GM12878 (cell line): ENCODE results near the gene SIAH2. TPM values are rescaled to one million over a fixed set of nuclear protein-coding genes. Genes with fewer than 3 reads are reported as not detected.

Experiments used
- ASH2L ChIP-seq: fragments of 300-600, 200-600 bp; sonication (generic); IDR thresholded peaks from 2 replicates; pipeline ENCODE4 v1.6.1; 2017; ENCODE audit warnings: low read depth, mild to moderate bottlenecking, borderline replicate concordance
- BHLHE40 ChIP-seq, 2 experiments: fragments of 450-650 bp in 1 of 2; IDR thresholded peaks; 2 replicates each; pipeline ENCODE4 v1.6.1; 2011 to 2017; ENCODE audit warnings: low read depth in 2 of 2, borderline replicate concordance in 1 of 2, improper control_type of control experiment in 1 of 2, low read length in 1 of 2, mild to moderate bottlenecking in 1 of 2
- BRCA1 ChIP-seq: IDR thresholded peaks from 2 replicates; pipeline ENCODE4 v1.6.1; 2011; ENCODE audit warnings: low read depth, low read length, improper control_type of control experiment
- CBFB ChIP-seq: IDR thresholded peaks from 2 replicates; pipeline ENCODE4 v1.6.1; 2016; ENCODE audit warnings: antibody characterized with exemption, low read depth
- CBX5 ChIP-seq: sonication (generic); IDR thresholded peaks from 2 replicates; pipeline ENCODE4 v1.6.1; 2016; ENCODE audit warnings: low read depth, moderate library complexity, mild to moderate bottlenecking, inconsistent platforms
- EED ChIP-seq: sonication (generic); IDR thresholded peaks from 2 replicates; pipeline ENCODE4 v1.6.1; 2016; ENCODE audit warnings: antibody characterized with exemption, low read depth
- EZH2 ChIP-seq: IDR thresholded peaks from 2 replicates; pipeline ENCODE4 v1.6.1; 2012; ENCODE audit warnings: low read depth, mild to moderate bottlenecking, control low read depth, inconsistent platforms, low read length, borderline replicate concordance; ENCODE audit not compliant: control insufficient read depth
- FOXM1 ChIP-seq: IDR thresholded peaks from 2 replicates; pipeline ENCODE4 v1.6.1; 2012; ENCODE audit warnings: low read depth, mild to moderate bottlenecking, inconsistent platforms, low read length, moderate library complexity
- IKZF1 ChIP-seq: fragments of 450-650 bp; conservative IDR thresholded peaks from 2 replicates; pipeline ENCODE4 v1.6.1; 2017; ENCODE audit warnings: antibody characterized with exemption, mild to moderate bottlenecking
- JUNB ChIP-seq: IDR thresholded peaks from 2 replicates; pipeline ENCODE4 v1.6.1; 2016; ENCODE audit warnings: antibody characterized with exemption, mild to moderate bottlenecking
- KAT2A ChIP-seq: conservative IDR thresholded peaks from 2 replicates; pipeline ENCODE4 v1.6.1; 2011; ENCODE audit warnings: low read depth, low read length; ENCODE audit not compliant: control insufficient read depth
- MTA2 ChIP-seq: fragments of 450-650 bp; IDR thresholded peaks from 2 replicates; pipeline ENCODE4 v1.6.1; 2016; ENCODE audit warnings: low read depth, mild to moderate bottlenecking, moderate library complexity
- MXI1 ChIP-seq: fragments of 150-350 bp; IDR thresholded peaks from 2 replicates; pipeline ENCODE4 v1.6.1; 2011; ENCODE audit warnings: low read depth, mild to moderate bottlenecking, inconsistent platforms, low read length, improper control_type of control experiment
- MYB ChIP-seq: fragments of 150-350 bp; IDR thresholded peaks from 2 replicates; pipeline ENCODE4 v1.6.1; 2014; ENCODE audit warnings: mild to moderate bottlenecking, low read depth, low read length, borderline replicate concordance
- MYC ChIP-seq: IDR thresholded peaks from 2 replicates; pipeline ENCODE4 v1.6.1; 2011; ENCODE audit warnings: mild to moderate bottlenecking, low read length, moderate library complexity, inconsistent platforms; ENCODE audit not compliant: insufficient read depth, insufficient replicate concordance, insufficient read length, severe bottlenecking
- NR2C2 ChIP-seq: IDR thresholded peaks from 2 replicates; pipeline ENCODE4 v1.6.1; 2011; ENCODE audit warnings: borderline replicate concordance, low read depth; ENCODE audit not compliant: control insufficient read depth, insufficient read length
- PAX5 ChIP-seq: IDR thresholded peaks from 2 replicates; pipeline ENCODE4 v1.6.1; 2011; ENCODE audit warnings: low read depth, low read length, borderline replicate concordance
- POU2F2 ChIP-seq: IDR thresholded peaks from 3 replicates; pipeline ENCODE4 v1.6.1; 2011; ENCODE audit warnings: low read depth, mild to moderate bottlenecking, low read length, borderline replicate concordance
- RUNX3 ChIP-seq: IDR thresholded peaks from 2 replicates; pipeline ENCODE4 v1.6.1; 2012; ENCODE audit warnings: low read length, inconsistent platforms
- TBL1XR1 ChIP-seq: IDR thresholded peaks from 2 replicates; pipeline ENCODE4 v1.6.1; 2012; ENCODE audit warnings: low read depth, low read length, improper control_type of control experiment
- ZBED1 ChIP-seq: IDR thresholded peaks from 2 replicates; pipeline ENCODE4 v1.6.1; 2016; ENCODE audit warnings: borderline replicate concordance
- ZNF622 ChIP-seq: fragments of 450-650 bp; IDR thresholded peaks from 2 replicates; pipeline ENCODE4 v1.6.1; 2017; ENCODE audit warnings: mild to moderate bottlenecking, inconsistent platforms
- polyA plus RNA-seq, 11 experiments: library from polyadenylated mRNA; depleted of rRNA in 4 of 11; unstranded in 6 of 11; stranded (reverse) in 5 of 11; fragments of >200 nt; fragmentation: Nextera tagmentation in 4 of 11; fragmentation: Illumina TruSeq in 1 of 11; extraction: Ambion mirVana in 4 of 11; extraction: Trizol in 1 of 11; gene quantifications; 1 replicate in 1 of 11; 2 replicates in 10 of 11; pipeline versions ENCODE4 v1.2.1 to v1.2.3, GENCODE V29; 2011 to 2016; ENCODE audit warnings: inconsistent platforms in 2 of 11, missing spikeins in 2 of 11, low read depth in 1 of 11
- total RNA-seq, 4 experiments: library from RNA; depleted of rRNA in 3 of 4; stranded (reverse); fragments of >200 nt in 3 of 4; fragmentation: Illumina TruSeq in 1 of 4; extraction: Trizol in 1 of 4; gene quantifications; 2 replicates each; pipeline versions ENCODE4 v1.2.1 to v1.2.3, GENCODE V29; 2013 to 2021
- TF ChIP-seq, protein P1 (sequence below): IDR thresholded peaks from 2 replicates; pipeline ENCODE4 v1.6.1; 2012; ENCODE audit warnings: improper control_type of control experiment, low read depth, low read length; ENCODE audit not compliant: insufficient replicate concordance
- TF ChIP-seq, protein P2 (sequence below): IDR thresholded peaks from 2 replicates; pipeline ENCODE4 v1.6.1; 2012; ENCODE audit warnings: low read depth, low read length, improper control_type of control experiment

SIAH2 gene
- total and polyA plus RNA-seq, 10 of the 15 experiments (the other 5 are each of a cell fraction or from before 2014, with no cell fraction given) = 3.3 to 51.5 (median 29.7) TPM

GRCh38 chr3:150737874-150738679 lies 24.9 kb downstream of the SIAH2 start (continued):
- no peak for TF ChIP-seq MYC
- no peak for TF ChIP-seq EED
- no peak for TF ChIP-seq EZH2
- TF ChIP-seq ASH2L = no peak
- peak; percentile 46; the same call in 1 of the 2 replicates for TF ChIP-seq JUNB
- TF ChIP-seq MTA2 = 0 out of 2 replicates have a peak, but pooled peaks have one; percentile 25
- TF ChIP-seq POU2F2 = no peak
- no peak for TF ChIP-seq ZNF622
- peak; percentile 39; the same call in 1 of the 2 replicates for TF ChIP-seq PAX5
- 0 out of 2 replicates have a peak, but pooled peaks have one; percentile 37 for TF ChIP-seq IKZF1
- no peak for TF ChIP-seq BHLHE40 (IDR thresholded peaks at IDR 0.05; ENCODE audit: borderline replicate concordance in 1 of 2, low read depth in 2 of 2, low read length in 1 of 2)
- TF ChIP-seq NR2C2 = no peak
- TF ChIP-seq MXI1 = no peak
- TF ChIP-seq RUNX3 = peak; percentile 75; the same call in 1 of the 2 replicates
- no peak for TF ChIP-seq BRCA1
- no peak for TF ChIP-seq MYB
- TF ChIP-seq TBL1XR1 = no peak
- TF ChIP-seq, protein P1, sequence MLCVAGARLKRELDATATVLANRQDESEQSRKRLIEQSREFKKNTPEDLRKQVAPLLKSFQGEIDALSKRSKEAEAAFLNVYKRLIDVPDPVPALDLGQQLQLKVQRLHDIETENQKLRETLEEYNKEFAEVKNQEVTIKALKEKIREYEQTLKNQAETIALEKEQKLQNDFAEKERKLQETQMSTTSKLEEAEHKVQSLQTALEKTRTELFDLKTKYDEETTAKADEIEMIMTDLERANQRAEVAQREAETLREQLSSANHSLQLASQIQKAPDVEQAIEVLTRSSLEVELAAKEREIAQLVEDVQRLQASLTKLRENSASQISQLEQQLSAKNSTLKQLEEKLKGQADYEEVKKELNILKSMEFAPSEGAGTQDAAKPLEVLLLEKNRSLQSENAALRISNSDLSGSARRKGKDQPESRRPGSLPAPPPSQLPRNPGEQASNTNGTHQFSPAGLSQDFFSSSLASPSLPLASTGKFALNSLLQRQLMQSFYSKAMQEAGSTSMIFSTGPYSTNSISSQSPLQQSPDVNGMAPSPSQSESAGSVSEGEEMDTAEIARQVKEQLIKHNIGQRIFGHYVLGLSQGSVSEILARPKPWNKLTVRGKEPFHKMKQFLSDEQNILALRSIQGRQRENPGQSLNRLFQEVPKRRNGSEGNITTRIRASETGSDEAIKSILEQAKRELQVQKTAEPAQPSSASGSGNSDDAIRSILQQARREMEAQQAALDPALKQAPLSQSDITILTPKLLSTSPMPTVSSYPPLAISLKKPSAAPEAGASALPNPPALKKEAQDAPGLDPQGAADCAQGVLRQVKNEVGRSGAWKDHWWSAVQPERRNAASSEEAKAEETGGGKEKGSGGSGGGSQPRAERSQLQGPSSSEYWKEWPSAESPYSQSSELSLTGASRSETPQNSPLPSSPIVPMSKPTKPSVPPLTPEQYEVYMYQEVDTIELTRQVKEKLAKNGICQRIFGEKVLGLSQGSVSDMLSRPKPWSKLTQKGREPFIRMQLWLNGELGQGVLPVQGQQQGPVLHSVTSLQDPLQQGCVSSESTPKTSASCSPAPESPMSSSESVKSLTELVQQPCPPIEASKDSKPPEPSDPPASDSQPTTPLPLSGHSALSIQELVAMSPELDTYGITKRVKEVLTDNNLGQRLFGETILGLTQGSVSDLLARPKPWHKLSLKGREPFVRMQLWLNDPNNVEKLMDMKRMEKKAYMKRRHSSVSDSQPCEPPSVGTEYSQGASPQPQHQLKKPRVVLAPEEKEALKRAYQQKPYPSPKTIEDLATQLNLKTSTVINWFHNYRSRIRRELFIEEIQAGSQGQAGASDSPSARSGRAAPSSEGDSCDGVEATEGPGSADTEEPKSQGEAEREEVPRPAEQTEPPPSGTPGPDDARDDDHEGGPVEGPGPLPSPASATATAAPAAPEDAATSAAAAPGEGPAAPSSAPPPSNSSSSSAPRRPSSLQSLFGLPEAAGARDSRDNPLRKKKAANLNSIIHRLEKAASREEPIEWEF = no peak
- no peak for TF ChIP-seq ZBED1
- TF ChIP-seq, protein P2, sequence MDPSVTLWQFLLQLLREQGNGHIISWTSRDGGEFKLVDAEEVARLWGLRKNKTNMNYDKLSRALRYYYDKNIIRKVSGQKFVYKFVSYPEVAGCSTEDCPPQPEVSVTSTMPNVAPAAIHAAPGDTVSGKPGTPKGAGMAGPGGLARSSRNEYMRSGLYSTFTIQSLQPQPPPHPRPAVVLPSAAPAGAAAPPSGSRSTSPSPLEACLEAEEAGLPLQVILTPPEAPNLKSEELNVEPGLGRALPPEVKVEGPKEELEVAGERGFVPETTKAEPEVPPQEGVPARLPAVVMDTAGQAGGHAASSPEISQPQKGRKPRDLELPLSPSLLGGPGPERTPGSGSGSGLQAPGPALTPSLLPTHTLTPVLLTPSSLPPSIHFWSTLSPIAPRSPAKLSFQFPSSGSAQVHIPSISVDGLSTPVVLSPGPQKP = no peak
- TF ChIP-seq CBX5 = no peak
- TF ChIP-seq FOXM1 = no peak
- TF ChIP-seq CBFB = no peak
- TF ChIP-seq KAT2A = no peak
